HG03280 (cell line): Measurements from ENCODE around the gene NTN3.

Source experiments
- ATAC-seq: cut with Tn5 transposase; IDR thresholded peaks from one replicate; pipeline ENCODE4 v1.9.1; 2021; ENCODE audit warnings: mild to moderate bottlenecking, moderate library complexity; ENCODE audit not compliant: unreplicated experiment

The NTN3 gene

GRCh38 chr16:2465653-2466415 is 5.3 kb upstream of the NTN3 start:
- no peak for ATAC-seq

- no peak for ATAC-seq
These were observed 4.2 kb upstream of the NTN3 start for GRCh38 chr16:2466667-2467527.

GRCh38 chr16:2467528-2468232 is 3.4 kb upstream of the NTN3 start:
- no peak for ATAC-seq

- ATAC-seq = no peak
These were observed 2.8 kb upstream of the NTN3 start for GRCh38 chr16:2468233-2468724.

GRCh38 chr16:2468725-2469398 is 2.2 kb upstream of the NTN3 start:
- ATAC-seq = no peak

GRCh38 chr16:2469399-2470233 is 1.5 kb upstream of the NTN3 start:
- no peak for ATAC-seq

GRCh38 chr16:2470234-2470601 is 879 bp upstream of the NTN3 start:
- no peak for ATAC-seq

- no peak for ATAC-seq
These were observed 488 bp upstream of the NTN3 start for GRCh38 chr16:2470603-2471015.

GRCh38 chr16:2471653-2472487 is 773 bp downstream of the NTN3 start:
- no peak for ATAC-seq

- ATAC-seq = no peak
These were observed 1.4 kb downstream of the NTN3 start for GRCh38 chr16:2472488-2472864.

- no peak for ATAC-seq
These were observed 1.9 kb downstream of the NTN3 start for GRCh38 chr16:2472885-2473445.

GRCh38 chr16:2473446-2473926 is 2.4 kb downstream of the NTN3 start:
- no peak for ATAC-seq

GRCh38 chr16:2473999-2474876 is 3.1 kb downstream of the NTN3 start:
- ATAC-seq = peak; percentile 38

- peak; percentile 62 for ATAC-seq
These were observed 3.8 kb downstream of the NTN3 start, which contains the start of gene TBC1D24 for GRCh38 chr16:2474877-2475412. TSS of gene TBC1D24 (plus strand) at chr16:2475127. CDS start at chr16:2496149, 21,022 bp downstream.

GRCh38 chr16:2475413-2476344 is 4.6 kb downstream of the NTN3 start:
- peak; percentile 6 for ATAC-seq

GRCh38 chr16:2476345-2476720 is 5.2 kb downstream of the NTN3 start:
- ATAC-seq = no peak
